ENCODE results near the gene TTLL10.
"Not testable (repeated sequence)": the region's sequence is repeated elsewhere in the genome, so short reads cannot be mapped to it uniquely, and the experiment has no call there.

The TTLL10 gene

GRCh38 chr1:1189111-1189510 lies 15.4 kb downstream of the TTLL10 start:
- no peak for DNase-seq

GRCh38 chr1:1191734-1192133 lies 18.1 kb downstream of the TTLL10 start:
- DNase-seq = no peak

GRCh38 chr1:1194723-1195122 lies 21.0 kb downstream of the TTLL10 start:
- DNase-seq = no peak

- not testable (repeated sequence) for DNase-seq
These were observed 22.0 kb downstream of the TTLL10 start for GRCh38 chr1:1195726-1196125.

- no peak for DNase-seq
These were observed 22.9 kb downstream of the TTLL10 start for GRCh38 chr1:1196431-1197187.

GRCh38 chr1:1197188-1197500 lies 23.5 kb downstream of the TTLL10 start:
- no peak for DNase-seq

- DNase-seq = no peak
These were observed 24.1 kb downstream of the TTLL10 start for GRCh38 chr1:1197551-1198422.

- DNase-seq = no peak
These were observed 24.9 kb downstream of the TTLL10 start for GRCh38 chr1:1198423-1199140.

- DNase-seq = no peak
These were observed 25.7 kb downstream of the TTLL10 start for GRCh38 chr1:1199141-1199960.

- no peak for DNase-seq
These were observed 26.5 kb downstream of the TTLL10 start for GRCh38 chr1:1199961-1200875.

- peak; percentile 88 to 91 for DNase-seq
These were observed 27.5 kb downstream of the TTLL10 start for GRCh38 chr1:1200876-1201810.

- DNase-seq = no peak
These were observed 29.3 kb downstream of the TTLL10 start for GRCh38 chr1:1202831-1203560.

- DNase-seq = no peak
These were observed 30.1 kb downstream of the TTLL10 start for GRCh38 chr1:1203561-1204424.

GRCh38 chr1:1204425-1204920 lies 30.8 kb downstream of the TTLL10 start:
- DNase-seq = no peak

- DNase-seq = no peak
These were observed 31.5 kb downstream of the TTLL10 start for GRCh38 chr1:1204998-1205768.

- no peak for DNase-seq
These were observed 32.2 kb downstream of the TTLL10 start for GRCh38 chr1:1205769-1206375.

GRCh38 chr1:1206376-1206965 lies 32.8 kb downstream of the TTLL10 start, which contains the start of gene TNFRSF18:
Gene TNFRSF18, minus strand, starts transcription at chr1:1206592. Its CDS starts 21 bp downstream, at chr1:1206571.
- peak; percentile 25 to 50 for DNase-seq

Measured in CD4-positive, alpha-beta T cell treated with Interleukin-4 for 1 hour (primary cell).